Measurements from ENCODE around the gene RPL3.

The RPL3 gene

GRCh38 chr22:39293766-39294368 is 25.6 kb downstream of the RPL3 start:
- Histone ChIP-seq H4K20me1 (ENCODE audit: insufficient read depth, low read length) (no peaks in the 10 kb centered on the region), H3F3A (ENCODE audit: insufficient read depth, low read length) (no peaks in the 10 kb centered on the region), H3K27ac (ENCODE audit: low read depth, low read length, poor library complexity, severe bottlenecking) (no peak overlapping the region), H3K79me2 (ENCODE audit: insufficient read depth, low read length) (no peaks in the 10 kb centered on the region), H3K4me3 (ENCODE audit: low read depth, low read length, poor library complexity, severe bottlenecking) (no peak overlapping the region), H3K9ac (ENCODE audit: low read length) (no peak overlapping the region), H2AFZ (ENCODE audit: low read length) (no peak overlapping the region), H3K4me1 (ENCODE audit: insufficient read depth, low read length, severe bottlenecking) (no peaks in the 10 kb centered on the region), H3K4me2 (ENCODE audit: low read length) (no peak overlapping the region), H3K9me3 (ENCODE audit: low read length) (no peaks in the 10 kb centered on the region), H3K27me3 (ENCODE audit: insufficient read depth, low read length) (peaks cover 13% of the 10 kb centered on the region), H3K9me2 (ENCODE audit: low read depth, low read length) (no peaks in the 10 kb centered on the region), H3K36me3 (ENCODE audit: insufficient read depth, low read length) (no peaks in the 10 kb centered on the region)
- TF ChIP-seq CTCF (IDR thresholded peaks at IDR 0.05; ENCODE audit: low read length) = no peak

DNA sequence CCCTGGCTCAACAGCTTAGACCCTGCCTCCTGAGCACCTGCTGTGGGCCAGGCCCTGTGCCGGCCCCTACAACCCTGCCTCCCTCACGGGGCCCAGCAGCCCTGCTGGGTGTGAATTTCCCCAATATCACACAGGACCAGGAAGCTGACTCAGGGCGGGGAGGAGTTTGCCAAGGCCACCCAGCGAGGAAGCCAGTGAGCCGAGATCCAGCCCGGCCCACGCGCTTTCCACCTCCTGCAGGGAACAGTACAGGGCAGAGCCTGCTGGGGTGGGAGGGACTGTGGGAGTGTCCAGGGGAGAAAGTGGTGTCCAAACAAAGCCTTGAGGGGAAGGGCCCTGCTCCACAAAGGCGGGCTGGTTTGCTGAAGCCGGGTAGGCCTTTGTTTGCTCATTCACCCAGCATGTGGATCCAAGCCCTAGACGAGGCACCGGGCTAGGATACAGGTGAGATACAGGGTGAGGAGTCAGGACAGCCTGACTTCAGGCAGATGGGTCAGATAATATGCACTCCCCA is 26.8 kb downstream of the RPL3 start:
- H4K20me1 ChIP-seq (ENCODE audit: insufficient read depth, low read length) = no peaks in the 10 kb centered on the region
- TF ChIP-seq CTCF (IDR thresholded peaks at IDR 0.05; ENCODE audit: low read length) = no peak
- TF ChIP-seq EZH2 (IDR thresholded peaks at IDR 0.05; ENCODE audit: borderline replicate concordance, low read length) = no peak
- H3K4me1 ChIP-seq (ENCODE audit: insufficient read depth, low read length, severe bottlenecking) = no peaks in the 10 kb centered on the region
- H3K79me2 ChIP-seq (ENCODE audit: insufficient read depth, low read length) = no peaks in the 10 kb centered on the region
- H3K9me2 ChIP-seq (ENCODE audit: low read depth, low read length) = no peaks in the 10 kb centered on the region
- no peak overlapping the region for H3K4me2 ChIP-seq (ENCODE audit: low read length)
- no peak overlapping the region for H2AFZ ChIP-seq (ENCODE audit: low read length)
- H3K27ac ChIP-seq (ENCODE audit: low read depth, low read length, poor library complexity, severe bottlenecking) = no peak overlapping the region
- H3K36me3 ChIP-seq (ENCODE audit: insufficient read depth, low read length) = no peaks in the 10 kb centered on the region
- no peaks in the 10 kb centered on the region for H3F3A ChIP-seq (ENCODE audit: insufficient read depth, low read length)
- H3K9ac ChIP-seq (ENCODE audit: low read length) = no peak overlapping the region
- H3K9me3 ChIP-seq (ENCODE audit: low read length) = no peaks in the 10 kb centered on the region
- H3K27me3 ChIP-seq (ENCODE audit: insufficient read depth, low read length) = peaks cover 13% of the 10 kb centered on the region
- no peak overlapping the region for H3K4me3 ChIP-seq (ENCODE audit: low read depth, low read length, poor library complexity, severe bottlenecking)

DNA sequence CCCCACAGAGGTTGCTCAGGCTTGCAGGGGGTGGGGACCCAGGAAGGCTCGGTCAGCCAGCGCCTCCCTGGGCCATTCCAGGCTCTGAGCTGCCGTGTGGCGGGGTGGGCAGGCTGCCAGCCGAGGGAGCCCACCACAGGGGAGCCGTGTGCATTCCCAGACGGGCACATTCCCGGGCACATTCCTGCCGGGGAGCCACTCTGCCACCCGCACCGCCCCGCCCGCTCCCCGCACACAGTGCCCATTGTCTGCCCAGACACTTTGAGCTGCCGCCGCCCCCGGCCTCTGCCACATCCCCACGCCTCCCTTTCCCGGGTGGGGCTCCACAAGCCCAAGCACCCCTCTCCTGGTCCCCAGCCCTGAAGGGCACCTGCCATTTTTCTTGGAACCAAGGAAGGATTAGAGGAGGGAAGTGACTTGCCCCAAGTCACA is 27.4 kb downstream of the RPL3 start:
- Histone ChIP-seq H3K9me2 (ENCODE audit: low read depth, low read length) (no peaks in the 10 kb centered on the region), H3K27ac (ENCODE audit: low read depth, low read length, poor library complexity, severe bottlenecking) (no peak overlapping the region), H4K20me1 (ENCODE audit: insufficient read depth, low read length) (no peaks in the 10 kb centered on the region), H3K27me3 (ENCODE audit: insufficient read depth, low read length) (peaks cover 14% of the 10 kb centered on the region), H3K4me3 (ENCODE audit: low read depth, low read length, poor library complexity, severe bottlenecking) (no peak overlapping the region), H3K79me2 (ENCODE audit: insufficient read depth, low read length) (no peaks in the 10 kb centered on the region), H3F3A (ENCODE audit: insufficient read depth, low read length) (no peaks in the 10 kb centered on the region), H3K9ac (ENCODE audit: low read length) (no peak overlapping the region), H2AFZ (ENCODE audit: low read length) (no peak overlapping the region), H3K9me3 (ENCODE audit: low read length) (no peaks in the 10 kb centered on the region), H3K4me2 (ENCODE audit: low read length) (no peak overlapping the region), H3K36me3 (ENCODE audit: insufficient read depth, low read length) (no peaks in the 10 kb centered on the region), H3K4me1 (ENCODE audit: insufficient read depth, low read length, severe bottlenecking) (no peaks in the 10 kb centered on the region)
- no peak for TF ChIP-seq CTCF (IDR thresholded peaks at IDR 0.05; ENCODE audit: low read length)
- TF ChIP-seq EZH2 (IDR thresholded peaks at IDR 0.05; ENCODE audit: borderline replicate concordance, low read length) = no peak

All from OCI-LY1 (cell line).